OCI-LY1 (cell line): ENCODE measurements around the gene PRSS22.

Experiments used
- CTCF ChIP-seq: fragments of 200-600 bp; sonication (generic), shearing (Covaris generic); IDR thresholded peaks from 2 replicates; pipeline ENCODE4 v1.5.1; 2017; ENCODE audit warnings: mild to moderate bottlenecking, antibody characterized with exemption, low read length, moderate library complexity, mixed read lengths
- EZH2 ChIP-seq: fragments of 200-600 bp; sonication (generic), shearing (Covaris generic); IDR thresholded peaks from 2 replicates; pipeline ENCODE4 v1.8.0; 2017; ENCODE audit warnings: borderline replicate concordance, mixed run types, mild to moderate bottlenecking, antibody characterized with exemption, low read length, moderate library complexity, mixed read lengths

GRCh38 chr16:2867661-2867986, 9.7 kb upstream of the PRSS22 start:
- no peak for TF ChIP-seq EZH2
- no peak for TF ChIP-seq CTCF
